T-cell (primary cell): ENCODE data around the gene DRC3. TPM values are rescaled to one million over a fixed set of nuclear protein-coding genes. Genes with fewer than 3 reads are reported as not detected.
"Not testable (repeated sequence)": the region's sequence is repeated elsewhere in the genome, so short reads cannot be mapped to it uniquely, and the experiment has no call there.

Experiments
- ATAC-seq, 4 experiments: fragments of 200-7000 bp in 3 of 4; fragments of 150-1000 bp in 1 of 4; cut with Tn5 transposase; replicated peaks in 1 of 4; 1 replicate in 3 of 4; 2 replicates in 1 of 4; pipeline ENCODE4 v1.10.0; 2021; ENCODE audit warnings: moderate library complexity in 3 of 4, mild to moderate bottlenecking in 2 of 4, moderate number of reproducible peaks in 1 of 4
- CTCF ChIA-PET, 2 donors: fragments of 300-600 bp; sonication (Branson Sonifier 250); formaldehyde crosslinking; loops; one replicate each; lab custom pipeline; 2022; ENCODE audit warnings: antibody characterized with exemption in 2 of 2; lab: Charles Lee
- POLR2A ChIA-PET, 2 donors: fragments of 300-600 bp; sonication (Branson Sonifier 250); formaldehyde crosslinking; loops; one replicate each; lab custom pipeline; 2022; ENCODE audit warnings: antibody characterized with exemption in 2 of 2; lab: Charles Lee
- DNase-seq, 35 experiments: peaks; one replicate each; pipeline versions ENCODE4 v3.0.0 to v3.0.0-alpha.2; 2013 to 2023
- H3K27ac ChIP-seq: one replicate; pipeline ENCODE4 v1.5.1; 2013; ENCODE audit warnings: low read length
- H3K27me3 ChIP-seq, 2 experiments: replicated peaks in 1 of 2; 1 replicate in 1 of 2; 2 replicates in 1 of 2; pipeline versions ENCODE4 v1.6.1 to v1.7.0; 2013; ENCODE audit warnings: low read length in 1 of 2, mixed read lengths in 1 of 2; ENCODE audit not compliant: control insufficient read depth in 2 of 2, insufficient read depth in 2 of 2; ENCODE audit errors: extremely low read depth in 1 of 2
- H3K36me3 ChIP-seq, 2 donors: 1 replicate in 1 of 2; 2 replicates in 1 of 2; pipeline versions ENCODE4 v1.6.1 to v1.7.0; 2013; ENCODE audit warnings: low read length in 1 of 2; ENCODE audit not compliant: control insufficient read depth in 2 of 2, insufficient read depth in 1 of 2; ENCODE audit errors: extremely low read depth in 1 of 2
- H3K4me1 ChIP-seq, 2 experiments: 1 replicate in 1 of 2; 2 replicates in 1 of 2; pipeline versions ENCODE4 v1.6.1 to v1.7.0; 2013; ENCODE audit warnings: low read length in 2 of 2, mixed read lengths in 1 of 2; ENCODE audit not compliant: insufficient read depth in 2 of 2, control insufficient read depth in 1 of 2; ENCODE audit errors: extremely low read depth in 1 of 2
- H3K4me3 ChIP-seq, 2 donors: 1 replicate in 1 of 2; 2 replicates in 1 of 2; pipeline versions ENCODE4 v1.5.1 to v1.7.0; 2013; ENCODE audit warnings: mild to moderate bottlenecking in 2 of 2, low read length in 1 of 2, moderate library complexity in 1 of 2; ENCODE audit not compliant: control insufficient read depth in 1 of 2; ENCODE audit errors: extremely low read depth in 1 of 2
- H3K9me3 ChIP-seq: 2 replicates; pipeline ENCODE4 v1.7.0; 2013
- H3K27ac Mint-ChIP-seq, 2 donors: one replicate each; pipeline ENCODE4 v1.8.0; 2020 to 2021; ENCODE audit warnings: mild to moderate bottlenecking in 2 of 2, mixed read lengths in 2 of 2
- H3K27me3 Mint-ChIP-seq, 2 donors: one replicate each; pipeline ENCODE4 v1.8.0; 2021 to 2022; ENCODE audit warnings: mixed read lengths in 2 of 2
- H3K36me3 Mint-ChIP-seq: one replicate; pipeline ENCODE4 v1.8.0; 2021; ENCODE audit warnings: mixed read lengths
- H3K4me1 Mint-ChIP-seq, 3 donors: one replicate each; pipeline ENCODE4 v1.8.0; 2020 to 2022; ENCODE audit warnings: mixed read lengths in 3 of 3, mild to moderate bottlenecking in 1 of 3
- H3K4me3 Mint-ChIP-seq, 3 donors: one replicate each; pipeline ENCODE4 v1.8.0; 2020 to 2022; ENCODE audit warnings: mild to moderate bottlenecking in 3 of 3, mixed read lengths in 3 of 3, moderate library complexity in 3 of 3
- H3K9me3 Mint-ChIP-seq, 3 donors: one replicate each; pipeline ENCODE4 v1.8.0; 2020 to 2022; ENCODE audit warnings: mixed read lengths in 3 of 3
- WGBS: methylation state at CpG from one replicate; pipeline ENCODE4 v1.1.5; 2013; ENCODE audit warnings: missing lambda C conversion rate; ENCODE audit not compliant: insufficient coverage; 5-methylcytosine and 5-hydroxymethylcytosine counted together
- total RNA-seq, 35 experiments: library from RNA in 6 of 35; stranded (reverse) in 6 of 35; fragments of 120-200 nt in 1 of 35; gene quantifications; one replicate each; pipeline versions ENCODE4 v1.2.1 to v1.2.4 and lab custom pipeline; 2013 to 2026

DRC3 gene
- total RNA-seq, 5 donors from 2014 or later (not counting 1 experiment from before 2014, with no cell fraction given), result 0.32 to 0.58 (median 0.53) TPM; not detected in 2

- WGBS, result no CpG with 5 or more reads among the region's 5 CpGs
Observed at GRCh38 chr17:17951524-17951923, 21.1 kb upstream of the DRC3 start.

DNA sequence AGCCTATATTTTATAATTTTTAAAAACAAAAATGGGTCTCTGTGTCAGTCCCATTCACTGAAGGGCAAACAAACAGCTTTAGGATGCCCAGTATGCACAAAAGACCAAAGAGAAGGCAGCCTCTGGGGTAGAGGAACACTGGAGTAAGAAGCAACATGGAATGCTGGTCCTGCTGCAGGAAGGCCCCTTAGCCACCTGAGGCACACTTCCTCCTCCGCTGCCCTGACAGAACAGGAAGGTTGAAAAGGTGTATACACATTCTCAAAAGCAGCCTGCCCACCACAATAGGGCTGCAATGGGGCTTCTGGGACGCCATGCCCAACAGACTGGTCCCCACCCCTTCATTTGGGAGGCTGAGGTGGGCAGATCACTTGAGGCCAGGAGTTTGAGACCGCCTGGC is 20.0 kb upstream of the DRC3 start:
- H3K4me3 ChIP-seq, result no peak overlapping the region
- peaks cover 7 to 30% of the 10 kb centered on the region in 2 experiments for H3K4me1 ChIP-seq
- ChIA-PET POLR2A (interaction anchor here in 1 of 2 donors (0.7 kb wide), 1 partner anchor 86 kb away, joined by 10 read pairs; no protein-coding TSS in a partner anchor), CTCF (interaction anchor here in 1 of 2 donors (0.6 kb wide), 1 partner anchor 16 kb away, joined by 7 read pairs; no protein-coding TSS in a partner anchor)
- no peak overlapping the region for H3K27ac ChIP-seq
- H3K36me3 ChIP-seq, result peaks cover 0 to 7% of the 10 kb centered on the region in 2 donors
- no peaks in the 10 kb centered on the region for H3K27me3 Mint-ChIP-seq
- H3K9me3 ChIP-seq, result no peaks in the 10 kb centered on the region
- WGBS, result no CpG with 5 or more reads among the region's 3 CpGs
- H3K27ac Mint-ChIP-seq, result no peak overlapping the region
- H3K9me3 Mint-ChIP-seq, result no peaks in the 10 kb centered on the region
- ATAC-seq (no peak), DNase-seq (no peak)
- H3K4me1 Mint-ChIP-seq, result peaks cover 51 to 69% (median 57%) of the 10 kb centered on the region in 3 donors
- H3K4me3 Mint-ChIP-seq, result no peak overlapping the region
- H3K36me3 Mint-ChIP-seq, result peaks cover 33% of the 10 kb centered on the region
- no peaks in the 10 kb centered on the region for H3K27me3 ChIP-seq

More at GRCh38 chr17:17951524-17951923, 21.1 kb upstream of the DRC3 start:
- ChIA-PET POLR2A (no interaction called here), CTCF (interaction anchor here in 1 of 2 donors (0.7 kb wide), 1 partner anchor 241 kb away, joined by 3 read pairs; no protein-coding TSS in a partner anchor)
- Histone ChIP-seq H3K36me3 (peaks cover 0 to 7% of the 10 kb centered on the region in 2 donors), H3K9me3 (no peaks in the 10 kb centered on the region), H3K4me1 (peaks cover 0 to 18% of the 10 kb centered on the region in 2 experiments), H3K4me3 (no peak overlapping the region), H3K27me3 (no peaks in the 10 kb centered on the region), H3K27ac (no peak overlapping the region)
- no peaks in the 10 kb centered on the region for H3K27me3 Mint-ChIP-seq
- peaks cover 44 to 67% (median 52%) of the 10 kb centered on the region in 3 donors for H3K4me1 Mint-ChIP-seq
- H3K36me3 Mint-ChIP-seq, result peaks cover 30% of the 10 kb centered on the region
- no peak for ATAC-seq
- H3K27ac Mint-ChIP-seq, result no peak overlapping the region
- no peaks in the 10 kb centered on the region for H3K9me3 Mint-ChIP-seq
- no peak overlapping the region for H3K4me3 Mint-ChIP-seq
- no peak for DNase-seq

DNA sequence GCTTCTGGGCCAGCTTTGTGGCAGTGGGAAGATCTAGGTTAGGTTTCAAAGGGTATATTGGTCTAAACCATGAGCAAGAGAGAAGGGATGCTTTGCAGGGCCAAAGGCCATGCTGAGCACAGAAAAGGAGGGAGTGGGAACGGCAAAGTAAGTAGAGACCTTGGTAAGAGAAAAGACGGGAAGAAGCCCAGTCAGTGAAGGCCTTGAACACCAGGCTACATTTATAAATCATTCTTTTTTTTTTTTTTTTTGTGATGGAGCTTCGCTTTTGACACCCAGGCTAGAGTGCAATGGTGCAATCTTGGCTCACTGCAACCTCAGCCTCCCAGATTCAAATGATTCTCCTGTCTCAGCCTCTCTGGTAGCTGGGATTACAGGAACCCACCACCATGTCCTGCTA is 18.6 kb upstream of the DRC3 start:
- Mint-ChIP-seq H3K9me3 (no peaks in the 10 kb centered on the region), H3K4me1 (peaks cover 59 to 82% (median 68%) of the 10 kb centered on the region in 3 donors), H3K4me3 (peak overlapping the region in 1 of 3 donors; percentile 66), H3K36me3 (peaks cover 32% of the 10 kb centered on the region), H3K27ac (peak overlapping the region in 1 of 2 donors; percentile 76), H3K27me3 (no peaks in the 10 kb centered on the region)
- DNase-seq, result no peak
- no CpG with 5 or more reads among the region's 3 CpGs for WGBS
- Histone ChIP-seq H3K4me3 (no peak overlapping the region), H3K36me3 (peaks cover 0 to 7% of the 10 kb centered on the region in 2 donors), H3K27ac (no peak overlapping the region), H3K27me3 (no peaks in the 10 kb centered on the region), H3K9me3 (no peaks in the 10 kb centered on the region), H3K4me1 (peaks cover 15 to 43% of the 10 kb centered on the region in 2 experiments)
- POLR2A ChIA-PET, result interaction anchor here in 1 of 2 donors (0.6 kb wide), 1 partner anchor 365 kb away, joined by 4 read pairs; no protein-coding TSS in a partner anchor
- CTCF ChIA-PET, result interaction anchor here in 1 of 2 donors (0.6 kb wide), 1 partner anchor 16 kb away, joined by 3 read pairs; no protein-coding TSS in a partner anchor
- ATAC-seq, result no peak

- H3K36me3 ChIP-seq, CTCF ChIA-PET, H3K9me3 Mint-ChIP-seq, ATAC-seq, H3K27ac ChIP-seq, H3K4me3 ChIP-seq, H3K9me3 ChIP-seq, H3K27me3 Mint-ChIP-seq, POLR2A ChIA-PET, H3K27me3 ChIP-seq: not testable (repeated sequence)
- Mint-ChIP-seq H3K4me3 (peak overlapping the region in 2 of 3 donors; percentile 57 to 66), H3K36me3 (peaks cover 27% of the 10 kb centered on the region), H3K4me1 (peaks cover 72 to 84% (median 79%) of the 10 kb centered on the region in 3 donors), H3K27ac (peak overlapping the region; percentile 74 to 85)
- H3K4me1 ChIP-seq, result peaks cover 30 to 54% of the 10 kb centered on the region in 2 experiments
- 86% methylated on average over 9 of the region's 12 CpGs for WGBS
- peak in 21 of 35 experiments; percentile 7 to 51 (median 23) for DNase-seq
Observed at GRCh38 chr17:17955790-17956341, 16.8 kb upstream of the DRC3 start.

- Histone ChIP-seq H3K27me3 (no peaks in the 10 kb centered on the region), H3K27ac (peak overlapping the region; percentile 67), H3K4me3 (no peak overlapping the region), H3K9me3 (no peaks in the 10 kb centered on the region), H3K36me3 (peaks cover 0 to 7% of the 10 kb centered on the region in 2 donors), H3K4me1 (peaks cover 30 to 53% of the 10 kb centered on the region in 2 experiments)
- H3K36me3 Mint-ChIP-seq, result peaks cover 28% of the 10 kb centered on the region
- H3K4me1 Mint-ChIP-seq, result peaks cover 75 to 77% (median 76%) of the 10 kb centered on the region in 3 donors
- H3K27ac Mint-ChIP-seq, result peak overlapping the region; percentile 98 to 99
- CTCF ChIA-PET, result interaction anchor here (0.6 to 1.5 kb wide), 3 partner anchors 15 to 941 kb away, joined by 5 to 8 read pairs (median 7); partner anchors contain the start of genes DRC3 (in 1 of the 2) and TOM1L2 (in 1 of the 2)
- DNase-seq, result no peak
- WGBS, result 75% methylated on average over 2 of the region's 7 CpGs
- no peak for ATAC-seq
- peak overlapping the region in 2 of 3 donors; percentile 25 to 75 for H3K4me3 Mint-ChIP-seq
- POLR2A ChIA-PET, result interaction anchor here (0.7 to 2.0 kb wide), 3 partner anchors 15 to 32 kb away, joined by 3 to 8 read pairs (median 4); partner anchors contain the start of genes DRC3 (in 2 of the 2) and TOM1L2 (in 2 of the 2)
- H3K27me3 Mint-ChIP-seq, result no peaks in the 10 kb centered on the region
- H3K9me3 Mint-ChIP-seq, result no peaks in the 10 kb centered on the region
Observed at GRCh38 chr17:17957584-17957916, 15.1 kb upstream of the DRC3 start.

DNA sequence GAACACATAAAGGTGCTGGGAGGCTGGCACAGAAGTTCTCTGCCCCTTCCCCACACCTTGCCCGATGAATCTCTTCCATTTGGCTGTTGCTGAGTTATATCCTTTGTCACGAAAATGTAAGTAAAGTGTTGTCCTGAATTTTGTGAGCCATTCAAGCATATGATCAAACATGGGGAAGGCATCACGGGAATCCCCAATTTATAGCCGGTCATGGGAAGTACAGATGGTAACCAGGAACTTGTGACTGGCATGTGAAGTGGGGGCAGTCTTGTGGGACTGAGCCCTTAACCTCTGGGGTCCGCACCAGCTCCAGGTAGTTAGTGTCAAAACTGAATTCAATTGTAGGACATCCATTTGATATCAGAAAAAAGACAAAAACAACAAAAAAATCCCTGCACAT is 13.7 kb upstream of the DRC3 start:
- ChIA-PET POLR2A (interaction anchor here (0.5 to 2.0 kb wide), 2 partner anchors 13 to 359 kb away, joined by 4 to 8 read pairs; partner anchors contain the start of genes DRC3 (in 1 of the 2) and TOM1L2 (in 1 of the 2)), CTCF (interaction anchor here in 1 of 2 donors (0.6 to 1.4 kb wide), 2 partner anchors 13 to 31 kb away, joined by 3 to 5 read pairs; partner anchors contain the start of genes DRC3 and TOM1L2)
- ATAC-seq (no peak), DNase-seq (peak in 1 of 35 experiments; percentile 42)
- Mint-ChIP-seq H3K27me3 (no peaks in the 10 kb centered on the region), H3K4me3 (peak overlapping the region; percentile 75 to 76 (median 75)), H3K36me3 (peaks cover 26% of the 10 kb centered on the region), H3K27ac (peak overlapping the region; percentile 98 to 99), H3K9me3 (no peaks in the 10 kb centered on the region), H3K4me1 (peaks cover 76 to 79% (median 77%) of the 10 kb centered on the region in 3 donors)
- peak overlapping the region; percentile 67 for H3K27ac ChIP-seq
- no peaks in the 10 kb centered on the region for H3K9me3 ChIP-seq
- WGBS, result 72% methylated on average over 3 of the region's 5 CpGs
- peaks cover 0 to 7% of the 10 kb centered on the region in 2 donors for H3K36me3 ChIP-seq
- H3K4me1 ChIP-seq, result peaks cover 32 to 54% of the 10 kb centered on the region in 2 experiments
- no peak overlapping the region for H3K4me3 ChIP-seq
- no peaks in the 10 kb centered on the region for H3K27me3 ChIP-seq
